MM.1S (cell line): ENCODE data around the gene GPSM3.

ENCODE experiments used
- EZH2 ChIP-seq: fragments of 300-600 bp; sonication (generic); optimal IDR thresholded peaks from 2 replicates; pipeline ENCODE3; 2017; ENCODE audit warnings: low read depth, mild to moderate bottlenecking, antibody characterized with exemption, low read length, mixed read lengths
- EZH2phosphoT487 ChIP-seq: fragments of 300-600 bp; sonication (generic); IDR thresholded peaks from 2 replicates; pipeline ENCODE4 v1.6.1; 2018; ENCODE audit warnings: antibody characterized with exemption, low read length
- TF ChIP-seq, protein P1 (sequence below): fragments of 300-600 bp; sonication (generic); IDR thresholded peaks from 2 replicates; pipeline ENCODE4 v1.5.1; 2016; ENCODE audit warnings: antibody characterized with exemption, low read length, mixed read lengths

DNA sequence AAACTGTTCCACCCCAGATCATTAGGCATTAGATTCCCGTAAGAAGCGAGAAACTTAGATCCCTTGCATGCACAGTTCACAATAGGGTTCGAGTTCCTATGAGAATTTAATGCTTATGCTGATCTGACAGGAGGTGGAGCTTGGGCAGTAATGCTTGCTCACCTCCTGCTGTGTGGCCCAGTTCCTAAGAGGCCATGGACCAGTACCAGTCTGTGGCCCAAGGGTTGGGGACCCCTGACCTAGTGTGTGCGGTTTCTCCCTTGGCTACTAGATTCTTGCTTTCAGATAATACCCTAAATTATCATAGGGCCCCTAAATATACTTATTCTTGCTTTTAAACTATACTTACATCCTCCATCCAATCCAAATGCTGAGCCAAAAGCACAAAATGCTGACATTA lies 1.9 kb upstream of the GPSM3 start:
- TF ChIP-seq EZH2phosphoT487: no peak
- TF ChIP-seq EZH2: no peak
- TF ChIP-seq, protein P1, sequence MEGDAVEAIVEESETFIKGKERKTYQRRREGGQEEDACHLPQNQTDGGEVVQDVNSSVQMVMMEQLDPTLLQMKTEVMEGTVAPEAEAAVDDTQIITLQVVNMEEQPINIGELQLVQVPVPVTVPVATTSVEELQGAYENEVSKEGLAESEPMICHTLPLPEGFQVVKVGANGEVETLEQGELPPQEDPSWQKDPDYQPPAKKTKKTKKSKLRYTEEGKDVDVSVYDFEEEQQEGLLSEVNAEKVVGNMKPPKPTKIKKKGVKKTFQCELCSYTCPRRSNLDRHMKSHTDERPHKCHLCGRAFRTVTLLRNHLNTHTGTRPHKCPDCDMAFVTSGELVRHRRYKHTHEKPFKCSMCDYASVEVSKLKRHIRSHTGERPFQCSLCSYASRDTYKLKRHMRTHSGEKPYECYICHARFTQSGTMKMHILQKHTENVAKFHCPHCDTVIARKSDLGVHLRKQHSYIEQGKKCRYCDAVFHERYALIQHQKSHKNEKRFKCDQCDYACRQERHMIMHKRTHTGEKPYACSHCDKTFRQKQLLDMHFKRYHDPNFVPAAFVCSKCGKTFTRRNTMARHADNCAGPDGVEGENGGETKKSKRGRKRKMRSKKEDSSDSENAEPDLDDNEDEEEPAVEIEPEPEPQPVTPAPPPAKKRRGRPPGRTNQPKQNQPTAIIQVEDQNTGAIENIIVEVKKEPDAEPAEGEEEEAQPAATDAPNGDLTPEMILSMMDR: no peak
